Tibial nerve (tissue), 4 donors: ENCODE results near the gene CLEC16A. TPM values are rescaled to one million over a fixed set of nuclear protein-coding genes. Genes with fewer than 3 reads are reported as not detected.

Experiments
- DNase-seq, 2 donors: peaks; one replicate each; pipeline ENCODE4 v3.0.0-alpha.2; 2019; ENCODE audit warnings: low spot score in 2 of 2
- H3K27ac ChIP-seq, 4 donors: fragments of 200-600 bp; sonication (generic) in 3 of 4; one replicate each; pipeline ENCODE4 v1.5.1; 2017 to 2019; ENCODE audit warnings: mild to moderate bottlenecking in 1 of 4
- H3K27me3 ChIP-seq, 2 donors: fragments of 200-600 bp; sonication (generic) in 1 of 2; one replicate each; pipeline versions ENCODE4 v1.5.1 to v1.6.0; 2017 to 2019
- H3K36me3 ChIP-seq, 3 donors: fragments of 200-600 bp; sonication (generic); one replicate each; pipeline ENCODE4 v1.5.1; 2018 to 2019
- H3K4me1 ChIP-seq, 4 donors: fragments of 200-600 bp; sonication (generic) in 3 of 4; one replicate each; pipeline ENCODE4 v1.5.1; 2017 to 2019
- H3K4me3 ChIP-seq, 4 donors: fragments of 200-600 bp; sonication (generic) in 3 of 4; one replicate each; pipeline ENCODE4 v1.5.1; 2017 to 2019; ENCODE audit warnings: mild to moderate bottlenecking in 1 of 4, moderate library complexity in 1 of 4
- H3K9me3 ChIP-seq, 4 donors: fragments of 200-600 bp; sonication (generic) in 3 of 4; one replicate each; pipeline ENCODE4 v1.5.1; 2017 to 2019
- CTCF ChIP-seq, 5 experiments: fragments of 200-600 bp in 3 of 5; fragments of 450-650 bp in 2 of 5; sonication (generic) in 3 of 5; IDR thresholded peaks; one replicate each; pipeline ENCODE4 v1.5.1; 2016 to 2019; ENCODE audit warnings: antibody characterized with exemption in 5 of 5, mild to moderate bottlenecking in 3 of 5, moderate library complexity in 2 of 5
- EP300 ChIP-seq, 2 donors: sonication (generic); formaldehyde crosslinking; IDR thresholded peaks; one replicate each; pipeline ENCODE4 v1.6.1; 2017; ENCODE audit warnings: antibody characterized with exemption in 2 of 2, mild to moderate bottlenecking in 1 of 2
- POLR2A ChIP-seq, 2 donors: fragments of 450-650 bp; IDR thresholded peaks; one replicate each; pipeline ENCODE4 v1.6.1; 2017; ENCODE audit warnings: antibody characterized with exemption in 2 of 2, mild to moderate bottlenecking in 2 of 2, moderate library complexity in 2 of 2
- WGBS, 2 donors: methylation state at CpG; one replicate each; pipeline ENCODE4 v1.1.5; 2018; 5-methylcytosine and 5-hydroxymethylcytosine counted together
- total RNA-seq, 4 donors: library from RNA; depleted of rRNA; stranded (reverse); fragments of >200 nt; gene quantifications; one replicate each; pipeline ENCODE4 v1.1.0, GENCODE V29; 2016

Gene CLEC16A
- total RNA-seq, 4 donors from 2014 or later, result 37.4 to 70.2 (median 55.2) TPM

GRCh38 chr16:10897134-10897533 is 47.2 kb upstream of the CLEC16A start:
- Histone ChIP-seq H3K27me3 (no peaks in the 10 kb centered on the region), H3K36me3 (peaks cover 0 to 24% (median 6%) of the 10 kb centered on the region in 3 donors), H3K9me3 (peaks cover 0 to 4% (median 0%) of the 10 kb centered on the region in 4 donors), H3K4me3 (no peak overlapping the region), H3K4me1 (no peaks in the 10 kb centered on the region), H3K27ac (no peak overlapping the region)
- no peak for DNase-seq
- WGBS, 2 donors, result 56 to 62% methylated on average over 5 of the region's 5 CpGs
- TF ChIP-seq POLR2A (IDR thresholded peaks at IDR 0.05) (no peak), EP300 (IDR thresholded peaks at IDR 0.05) (no peak), CTCF (IDR thresholded peaks at IDR 0.05) (no peak)

DNA sequence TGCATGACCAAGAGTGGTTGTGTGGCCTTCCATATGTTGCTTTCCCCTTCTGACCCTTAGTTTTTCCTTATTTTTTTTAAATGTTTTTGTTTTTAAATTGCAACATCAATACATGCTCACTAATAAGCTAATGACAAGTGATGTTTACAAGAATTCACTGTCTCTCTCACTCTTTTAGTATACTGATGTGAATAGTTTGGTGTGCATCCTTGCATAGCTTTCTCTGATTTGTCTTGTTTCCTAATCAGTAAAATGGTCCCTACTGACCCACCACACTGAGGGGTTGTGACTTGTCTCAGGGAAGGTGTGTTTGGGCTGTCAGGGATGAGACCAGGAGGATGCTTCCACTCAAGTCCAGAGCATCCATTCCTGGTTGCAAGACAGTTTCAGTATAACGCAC is 41.4 kb upstream of the CLEC16A start:
- Histone ChIP-seq H3K4me1 (no peaks in the 10 kb centered on the region), H3K27me3 (no peaks in the 10 kb centered on the region), H3K27ac (no peak overlapping the region), H3K36me3 (peaks cover 0 to 79% (median 14%) of the 10 kb centered on the region in 3 donors), H3K9me3 (peaks cover 0 to 20% (median 0%) of the 10 kb centered on the region in 4 donors), H3K4me3 (no peak overlapping the region)
- no peak for DNase-seq
- WGBS, 2 donors, result 88 to 100% methylated on average over 1 of the region's 1 CpG
- TF ChIP-seq POLR2A (IDR thresholded peaks at IDR 0.05), result no peak
- TF ChIP-seq CTCF (IDR thresholded peaks at IDR 0.05), result no peak
- no peak for TF ChIP-seq EP300 (IDR thresholded peaks at IDR 0.05)

DNA sequence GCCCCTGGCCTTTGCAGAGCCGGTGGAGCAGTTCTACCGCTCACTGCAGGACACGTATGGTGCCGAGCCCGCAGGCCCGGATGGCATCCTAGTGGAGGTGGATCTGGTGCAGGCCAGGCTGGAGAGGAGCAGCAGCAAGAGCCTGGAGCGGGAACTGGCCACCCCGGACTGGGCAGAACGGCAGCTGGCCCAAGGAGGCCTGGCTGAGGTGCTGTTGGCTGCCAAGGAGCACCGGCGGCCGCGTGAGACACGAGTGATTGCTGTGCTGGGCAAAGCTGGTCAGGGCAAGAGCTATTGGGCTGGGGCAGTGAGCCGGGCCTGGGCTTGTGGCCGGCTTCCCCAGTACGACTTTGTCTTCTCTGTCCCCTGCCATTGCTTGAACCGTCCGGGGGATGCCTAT is 37.9 kb upstream of the CLEC16A start:
- Histone ChIP-seq H3K4me1 (no peaks in the 10 kb centered on the region), H3K4me3 (no peak overlapping the region), H3K9me3 (peaks cover 0 to 25% (median 0%) of the 10 kb centered on the region in 4 donors), H3K27ac (no peak overlapping the region), H3K27me3 (no peaks in the 10 kb centered on the region), H3K36me3 (peaks cover 0 to 89% (median 14%) of the 10 kb centered on the region in 3 donors)
- TF ChIP-seq EP300 (IDR thresholded peaks at IDR 0.05), result no peak
- no peak for TF ChIP-seq POLR2A (IDR thresholded peaks at IDR 0.05)
- TF ChIP-seq CTCF (IDR thresholded peaks at IDR 0.05), result no peak
- 90 to 91% methylated on average over 19 of the region's 19 CpGs for WGBS, 2 donors
- no peak for DNase-seq

- WGBS, 2 donors, result 87 to 89% methylated on average over 21 to 45 of the region's 46 CpGs
- TF ChIP-seq POLR2A (IDR thresholded peaks at IDR 0.05) (no peak), EP300 (IDR thresholded peaks at IDR 0.05) (no peak), CTCF (IDR thresholded peaks at IDR 0.05) (no peak)
- no peak for DNase-seq
- Histone ChIP-seq H3K4me1 (no peaks in the 10 kb centered on the region), H3K4me3 (no peak overlapping the region), H3K27ac (no peak overlapping the region), H3K9me3 (peaks cover 0 to 21% (median 0%) of the 10 kb centered on the region in 4 donors), H3K36me3 (peaks cover 0 to 82% (median 8%) of the 10 kb centered on the region in 3 donors), H3K27me3 (no peaks in the 10 kb centered on the region)
These were observed 37.2 kb upstream of the CLEC16A start for GRCh38 chr16:10906914-10907756.

GRCh38 chr16:10907757-10908045 is 36.7 kb upstream of the CLEC16A start:
- 82 to 95% methylated on average over 16 to 19 of the region's 21 CpGs for WGBS, 2 donors
- Histone ChIP-seq H3K27ac (no peak overlapping the region), H3K27me3 (no peaks in the 10 kb centered on the region), H3K36me3 (peaks cover 0 to 77% (median 2%) of the 10 kb centered on the region in 3 donors), H3K4me3 (no peak overlapping the region), H3K4me1 (no peaks in the 10 kb centered on the region), H3K9me3 (peaks cover 0 to 16% (median 0%) of the 10 kb centered on the region in 4 donors)
- DNase-seq, result no peak
- TF ChIP-seq EP300 (IDR thresholded peaks at IDR 0.05), result no peak
- no peak for TF ChIP-seq POLR2A (IDR thresholded peaks at IDR 0.05)
- no peak for TF ChIP-seq CTCF (IDR thresholded peaks at IDR 0.05)
